ENCODE results near the gene MAPK13.

GRCh38 chr6:36171573-36171972, 41.3 kb downstream of the MAPK13 start:
- TF ChIP-seq, protein P1, sequence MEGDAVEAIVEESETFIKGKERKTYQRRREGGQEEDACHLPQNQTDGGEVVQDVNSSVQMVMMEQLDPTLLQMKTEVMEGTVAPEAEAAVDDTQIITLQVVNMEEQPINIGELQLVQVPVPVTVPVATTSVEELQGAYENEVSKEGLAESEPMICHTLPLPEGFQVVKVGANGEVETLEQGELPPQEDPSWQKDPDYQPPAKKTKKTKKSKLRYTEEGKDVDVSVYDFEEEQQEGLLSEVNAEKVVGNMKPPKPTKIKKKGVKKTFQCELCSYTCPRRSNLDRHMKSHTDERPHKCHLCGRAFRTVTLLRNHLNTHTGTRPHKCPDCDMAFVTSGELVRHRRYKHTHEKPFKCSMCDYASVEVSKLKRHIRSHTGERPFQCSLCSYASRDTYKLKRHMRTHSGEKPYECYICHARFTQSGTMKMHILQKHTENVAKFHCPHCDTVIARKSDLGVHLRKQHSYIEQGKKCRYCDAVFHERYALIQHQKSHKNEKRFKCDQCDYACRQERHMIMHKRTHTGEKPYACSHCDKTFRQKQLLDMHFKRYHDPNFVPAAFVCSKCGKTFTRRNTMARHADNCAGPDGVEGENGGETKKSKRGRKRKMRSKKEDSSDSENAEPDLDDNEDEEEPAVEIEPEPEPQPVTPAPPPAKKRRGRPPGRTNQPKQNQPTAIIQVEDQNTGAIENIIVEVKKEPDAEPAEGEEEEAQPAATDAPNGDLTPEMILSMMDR (IDR thresholded peaks at IDR 0.05), result no peak
- TF ChIP-seq POLR2A (IDR thresholded peaks at IDR 0.05), result no peak

Measured in testis (tissue), 2 donors.